Activated naive CD8-positive, alpha-beta T cell treated with anti-CD3 and anti-CD28 coated beads, Interleukin-2, amount 50 U/mL, for 24 hours (primary cell): ENCODE results near the gene POP7.
"Not testable (repeated sequence)": the region's sequence is repeated elsewhere in the genome, so short reads cannot be mapped to it uniquely, and the experiment has no call there.

ENCODE experiments used
- ATAC-seq: fragments of 150-1000 bp; cut with Tn5 transposase; one replicate; pipeline ENCODE4 v1.10.0; 2021
- DNase-seq: peaks from one replicate; pipeline ENCODE4 v3.0.0; 2021
- H3K27ac Mint-ChIP-seq: one replicate; pipeline ENCODE4 v1.8.0; 2021; ENCODE audit warnings: mild to moderate bottlenecking, mixed read lengths
- H3K27me3 Mint-ChIP-seq: one replicate; pipeline ENCODE4 v1.8.0; 2021; ENCODE audit warnings: mixed read lengths
- H3K36me3 Mint-ChIP-seq: one replicate; pipeline ENCODE4 v1.8.0; 2021; ENCODE audit warnings: low read depth, mixed read lengths
- H3K4me1 Mint-ChIP-seq: one replicate; pipeline ENCODE4 v1.8.0; 2021; ENCODE audit warnings: mixed read lengths
- H3K4me3 Mint-ChIP-seq: one replicate; pipeline ENCODE4 v1.8.0; 2021; ENCODE audit warnings: mild to moderate bottlenecking, moderate library complexity, mixed read lengths
- H3K9me3 Mint-ChIP-seq: one replicate; pipeline ENCODE4 v1.8.0; 2021; ENCODE audit warnings: mixed read lengths

POP7 gene

DNA sequence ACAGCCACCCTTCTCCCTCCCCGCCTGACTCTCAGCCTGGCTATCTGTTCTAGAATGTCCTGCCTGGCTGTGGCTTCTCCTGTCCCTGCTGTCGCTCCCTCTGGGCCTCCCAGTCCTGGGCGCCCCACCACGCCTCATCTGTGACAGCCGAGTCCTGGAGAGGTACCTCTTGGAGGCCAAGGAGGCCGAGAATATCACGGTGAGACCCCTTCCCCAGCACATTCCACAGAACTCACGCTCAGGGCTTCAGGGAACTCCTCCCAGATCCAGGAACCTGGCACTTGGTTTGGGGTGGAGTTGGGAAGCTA is 15.5 kb downstream of the POP7 start:
- Mint-ChIP-seq H3K27me3 (peaks cover 38% of the 10 kb centered on the region), H3K4me1 (peaks cover 3% of the 10 kb centered on the region), H3K4me3 (no peak overlapping the region), H3K9me3 (no peaks in the 10 kb centered on the region), H3K27ac (no peak overlapping the region), H3K36me3 (no peaks in the 10 kb centered on the region)
- no peak for DNase-seq
- ATAC-seq, result no peak

DNA sequence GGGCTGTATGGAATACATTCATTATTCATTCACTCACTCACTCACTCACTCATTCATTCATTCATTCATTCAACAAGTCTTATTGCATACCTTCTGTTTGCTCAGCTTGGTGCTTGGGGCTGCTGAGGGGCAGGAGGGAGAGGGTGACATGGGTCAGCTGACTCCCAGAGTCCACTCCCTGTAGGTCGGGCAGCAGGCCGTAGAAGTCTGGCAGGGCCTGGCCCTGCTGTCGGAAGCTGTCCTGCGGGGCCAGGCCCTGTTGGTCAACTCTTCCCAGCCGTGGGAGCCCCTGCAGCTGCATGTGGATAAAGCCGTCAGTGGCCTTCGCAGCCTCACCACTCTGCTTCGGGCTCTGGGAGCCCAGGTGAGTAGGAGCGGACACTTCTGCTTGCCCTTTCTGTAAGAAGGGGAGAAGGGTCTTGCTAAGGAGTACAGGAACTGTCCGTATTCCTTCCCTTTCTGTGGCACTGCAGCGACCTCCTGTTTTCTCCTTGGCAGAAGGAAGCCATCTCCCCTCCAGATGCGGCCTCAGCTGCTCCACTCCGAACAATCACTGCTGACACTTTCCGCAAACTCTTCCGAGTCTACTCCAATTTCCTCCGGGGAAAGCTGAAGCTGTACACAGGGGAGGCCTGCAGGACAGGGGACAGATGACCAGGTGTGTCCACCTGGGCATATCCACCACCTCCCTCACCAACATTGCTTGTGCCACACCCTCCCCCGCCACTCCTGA is 16.7 kb downstream of the POP7 start:
- Mint-ChIP-seq H3K27ac (no peak overlapping the region), H3K9me3 (no peaks in the 10 kb centered on the region), H3K4me3 (no peak overlapping the region), H3K4me1 (peaks cover 3% of the 10 kb centered on the region), H3K27me3 (peaks cover 45% of the 10 kb centered on the region), H3K36me3 (no peaks in the 10 kb centered on the region)
- ATAC-seq (no peak), DNase-seq (no peak)

DNA sequence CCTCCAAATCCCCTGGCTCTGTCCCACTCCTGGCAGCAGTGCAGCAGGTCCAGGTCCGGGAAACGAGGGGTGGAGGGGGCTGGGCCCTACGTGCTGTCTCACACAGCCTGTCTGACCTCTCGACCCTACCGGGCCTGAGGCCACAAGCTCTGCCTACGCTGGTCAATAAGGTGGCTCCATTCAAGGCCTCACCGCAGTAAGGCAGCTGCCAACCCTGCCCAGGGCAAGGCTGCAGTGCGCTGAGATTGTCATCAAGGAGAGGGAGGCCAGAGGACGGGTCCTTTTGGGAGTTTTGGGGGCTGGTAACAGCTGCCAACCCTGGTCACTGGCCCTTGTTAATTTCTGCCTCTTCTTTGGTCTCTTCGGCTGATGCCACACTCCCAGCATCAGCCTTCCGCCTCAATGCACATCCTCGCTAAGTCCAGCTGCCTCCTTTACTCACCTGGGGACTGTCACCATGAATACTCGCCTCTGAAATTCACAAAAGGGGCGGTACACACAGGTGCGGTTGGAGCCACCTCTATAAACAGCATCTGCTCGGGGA is 17.9 kb downstream of the POP7 start:
- Mint-ChIP-seq H3K27me3 (peaks cover 50% of the 10 kb centered on the region), H3K27ac (no peak overlapping the region), H3K36me3 (no peaks in the 10 kb centered on the region), H3K9me3 (no peaks in the 10 kb centered on the region), H3K4me3 (no peak overlapping the region), H3K4me1 (peaks cover 3% of the 10 kb centered on the region)
- DNase-seq (no peak), ATAC-seq (no peak)

DNA sequence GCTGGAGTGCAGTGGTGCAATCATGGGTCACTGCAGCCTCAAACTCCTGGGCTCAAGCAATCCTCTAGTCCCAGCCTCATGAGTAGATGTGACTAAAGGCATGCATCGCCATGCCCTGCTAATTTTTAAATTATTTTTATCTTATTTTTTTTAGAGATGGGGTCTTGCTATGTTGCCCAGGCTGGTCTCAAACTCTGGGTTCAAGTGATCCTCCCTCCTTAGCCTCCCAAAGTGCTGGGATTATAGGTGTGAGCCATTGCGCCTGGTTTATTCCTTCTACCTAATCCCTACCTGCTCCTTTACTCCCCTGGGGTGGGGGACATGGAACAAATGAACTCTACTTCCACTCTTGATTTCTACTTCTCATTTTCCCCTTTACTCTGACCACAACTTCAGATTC is 18.4 kb downstream of the POP7 start:
- H3K27me3 Mint-ChIP-seq, result peaks cover 47% of the 10 kb centered on the region
- not testable (repeated sequence) for H3K27ac Mint-ChIP-seq

DNA sequence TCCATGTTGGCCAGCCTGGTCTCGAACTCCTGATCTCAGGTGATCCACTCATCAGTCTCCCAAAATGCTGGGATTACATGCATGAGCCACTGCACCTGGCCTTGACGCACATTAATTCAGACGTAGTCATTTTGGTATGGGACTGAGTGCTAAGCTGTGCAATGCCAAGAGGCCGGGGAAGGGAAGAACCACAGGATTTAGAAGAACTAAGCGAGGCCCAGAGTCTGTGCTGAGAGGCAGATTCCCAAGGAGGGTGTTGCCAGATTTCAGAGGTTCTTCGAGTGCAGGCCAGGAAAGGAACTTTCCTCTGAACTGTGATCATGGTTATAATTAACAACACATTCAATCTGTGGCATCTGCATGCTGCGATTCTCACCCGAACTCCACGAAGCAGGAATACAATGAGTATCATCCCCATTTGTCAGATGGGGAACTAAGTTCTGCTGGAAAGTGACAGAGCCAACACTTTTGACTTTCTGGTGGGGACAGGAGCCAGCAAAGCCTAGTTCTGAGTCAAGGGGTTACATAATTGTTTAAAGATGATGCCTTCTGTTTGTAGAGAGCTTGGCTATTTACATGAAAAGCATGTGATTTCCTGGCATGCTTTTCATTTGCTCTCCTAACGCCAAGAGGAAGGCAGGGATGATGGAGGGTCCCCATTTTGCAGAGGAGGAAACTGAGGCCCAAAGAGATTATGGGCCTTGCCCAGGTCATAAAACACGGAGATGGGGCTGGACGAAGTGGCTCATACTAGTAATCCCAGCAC is 21.3 kb downstream of the POP7 start:
- Mint-ChIP-seq H3K27me3 (peaks cover 27% of the 10 kb centered on the region), H3K36me3 (no peaks in the 10 kb centered on the region), H3K4me3 (no peak overlapping the region), H3K4me1 (peaks cover 3% of the 10 kb centered on the region), H3K27ac (no peak overlapping the region), H3K9me3 (no peaks in the 10 kb centered on the region)
- no peak for ATAC-seq
- DNase-seq, result no peak

More for the DNA sequence above, 18.4 kb downstream of the POP7 start:
- not testable (repeated sequence) for H3K4me1 Mint-ChIP-seq, H3K4me3 Mint-ChIP-seq, H3K36me3 Mint-ChIP-seq, ATAC-seq, DNase-seq, H3K9me3 Mint-ChIP-seq

DNA sequence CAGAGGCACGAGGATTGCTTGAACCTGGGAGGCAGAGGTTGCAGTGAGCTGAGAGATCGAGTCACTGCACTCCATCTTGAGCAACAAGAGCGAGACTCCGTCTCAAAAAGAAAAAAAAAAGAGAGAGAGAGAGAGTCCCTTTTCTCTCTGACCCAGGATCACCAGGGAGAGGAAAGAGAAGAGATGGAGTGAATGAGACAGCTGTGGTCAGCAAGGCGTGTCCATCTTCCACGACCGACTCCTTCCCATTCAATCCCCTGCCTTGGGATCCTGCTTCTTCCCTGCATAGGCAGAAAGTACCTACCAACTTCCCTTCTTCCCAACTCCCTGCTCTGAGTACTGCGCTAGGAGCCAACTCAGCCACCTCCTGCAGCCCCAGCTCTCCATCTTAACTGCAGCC is 22.3 kb downstream of the POP7 start:
- Mint-ChIP-seq H3K36me3 (no peaks in the 10 kb centered on the region), H3K4me1 (peaks cover 3% of the 10 kb centered on the region), H3K27ac (no peak overlapping the region), H3K9me3 (no peaks in the 10 kb centered on the region), H3K4me3 (no peak overlapping the region), H3K27me3 (peaks cover 19% of the 10 kb centered on the region)
- no peak for DNase-seq
- ATAC-seq, result no peak

DNA sequence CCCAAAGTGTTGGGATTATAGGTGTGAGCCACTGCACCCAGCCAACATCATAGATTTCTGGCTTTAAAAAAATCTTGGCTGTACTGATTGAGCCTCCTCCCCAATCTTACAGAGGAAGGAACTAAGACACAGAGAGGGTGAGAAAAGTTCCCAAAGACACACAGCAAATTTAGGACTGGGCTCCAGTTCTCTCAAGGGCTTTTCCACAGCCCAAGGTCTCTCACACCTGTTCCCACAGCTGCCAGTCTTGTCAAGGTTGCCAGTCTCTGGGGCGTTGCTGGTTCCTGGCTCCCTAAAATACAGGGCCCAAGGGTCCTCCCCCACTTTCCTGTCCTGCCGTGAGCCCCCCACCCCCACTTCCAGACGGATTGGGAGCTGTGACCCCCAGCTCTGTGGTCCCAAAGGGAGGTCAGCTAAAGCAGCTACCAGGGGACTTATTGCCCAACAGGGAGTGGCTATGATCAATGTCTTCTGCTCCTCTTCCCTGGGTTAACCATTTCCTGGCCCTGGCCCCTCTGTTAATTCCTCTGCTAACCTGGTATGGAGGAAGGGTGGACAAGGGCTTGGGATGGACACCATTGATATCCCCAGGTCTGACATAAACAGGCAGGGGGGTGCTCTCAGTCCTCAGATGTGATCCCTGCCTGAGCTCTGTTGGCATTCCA is 24.3 kb downstream of the POP7 start:
- Mint-ChIP-seq H3K36me3 (no peaks in the 10 kb centered on the region), H3K27ac (no peak overlapping the region), H3K4me1 (no peaks in the 10 kb centered on the region), H3K27me3 (peaks cover 21% of the 10 kb centered on the region), H3K4me3 (no peak overlapping the region), H3K9me3 (no peaks in the 10 kb centered on the region)
- DNase-seq, result no peak
- ATAC-seq, result no peak

DNA sequence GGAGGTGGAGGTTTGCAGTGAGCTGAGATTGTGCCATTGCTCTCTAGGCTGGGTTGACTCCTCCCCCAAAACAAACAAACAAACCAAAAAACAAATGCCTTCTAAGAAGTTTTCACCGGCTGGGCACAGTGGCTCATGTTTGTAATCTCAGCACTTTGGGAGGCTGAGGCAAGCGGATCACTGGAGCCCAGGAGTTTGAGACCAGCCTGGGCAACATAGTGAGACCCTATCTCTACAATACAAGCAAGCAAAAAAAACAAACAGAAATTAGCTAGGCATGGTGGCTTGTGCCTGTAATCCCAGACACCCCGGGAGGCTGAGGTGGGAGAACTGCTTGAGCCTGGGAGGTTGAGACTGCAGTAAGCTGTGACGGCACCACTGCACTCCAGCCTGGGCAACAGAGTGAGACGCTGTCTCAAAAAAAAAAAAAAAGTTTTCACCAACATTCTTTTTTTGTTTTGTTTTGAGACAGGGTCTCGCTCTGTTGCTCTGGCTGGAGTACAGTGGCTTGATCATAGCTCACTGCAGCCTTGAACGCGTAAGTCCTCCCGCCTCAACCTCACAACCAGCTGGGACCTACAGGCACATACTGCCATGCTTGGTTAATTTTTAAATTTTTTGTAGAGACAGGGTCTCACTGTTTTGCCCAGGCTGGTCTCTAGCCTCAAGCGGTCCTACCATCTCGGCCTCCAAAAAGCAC is 26.2 kb downstream of the POP7 start:
- Mint-ChIP-seq H3K4me1 (no peaks in the 10 kb centered on the region), H3K36me3 (no peaks in the 10 kb centered on the region), H3K9me3 (no peaks in the 10 kb centered on the region), H3K27me3 (peaks cover 18% of the 10 kb centered on the region), H3K4me3 (no peak overlapping the region), H3K27ac (no peak overlapping the region)
- ATAC-seq (no peak), DNase-seq (no peak)

DNA sequence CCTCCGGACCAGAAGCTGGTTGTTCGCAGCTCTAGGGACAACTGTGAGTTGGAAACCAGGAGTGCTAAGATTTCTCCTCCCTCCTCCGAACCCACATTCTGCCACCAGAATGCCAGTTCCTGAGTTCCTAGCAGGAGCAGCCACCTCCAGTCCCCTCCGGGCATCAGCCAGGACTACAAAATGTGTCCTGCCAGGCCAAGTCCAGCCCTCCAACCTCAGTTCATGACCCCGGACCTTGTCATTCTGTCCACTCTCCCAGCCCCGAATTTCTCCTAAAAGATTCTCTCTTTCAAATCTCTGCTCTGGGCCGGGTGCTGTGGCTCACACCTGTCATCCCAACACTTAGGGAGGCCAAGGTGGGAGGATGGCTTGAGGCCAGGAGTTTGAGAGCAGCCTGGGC is 29.8 kb downstream of the POP7 start:
- DNase-seq (no peak), ATAC-seq (no peak)
- Mint-ChIP-seq H3K9me3 (no peaks in the 10 kb centered on the region), H3K36me3 (no peaks in the 10 kb centered on the region), H3K27ac (no peak overlapping the region), H3K27me3 (peaks cover 4% of the 10 kb centered on the region), H3K4me1 (no peaks in the 10 kb centered on the region), H3K4me3 (no peak overlapping the region)

DNA sequence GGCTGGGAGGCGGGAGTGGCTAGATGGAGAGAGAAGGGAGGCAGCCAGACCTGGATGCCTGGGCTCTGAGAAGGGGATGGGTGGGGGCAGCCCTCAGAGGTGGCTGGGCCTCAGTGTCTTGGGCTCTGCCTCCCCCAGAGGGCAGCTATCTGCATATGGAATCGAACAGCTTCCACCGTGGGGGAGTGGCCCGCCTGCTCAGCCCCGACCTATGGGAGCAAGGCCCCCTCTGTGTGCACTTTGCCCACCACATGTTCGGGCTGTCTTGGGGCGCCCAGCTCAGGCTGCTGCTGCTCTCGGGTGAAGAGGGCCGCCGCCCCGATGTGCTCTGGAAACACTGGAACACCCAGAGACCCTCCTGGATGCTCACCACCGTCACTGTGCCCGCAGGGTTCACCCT is 30.8 kb downstream of the POP7 start:
- Mint-ChIP-seq H3K27ac (no peak overlapping the region), H3K4me1 (no peaks in the 10 kb centered on the region), H3K9me3 (no peaks in the 10 kb centered on the region), H3K27me3 (peaks cover 4% of the 10 kb centered on the region), H3K36me3 (no peaks in the 10 kb centered on the region), H3K4me3 (no peak overlapping the region)
- no peak for ATAC-seq
- no peak for DNase-seq

DNA sequence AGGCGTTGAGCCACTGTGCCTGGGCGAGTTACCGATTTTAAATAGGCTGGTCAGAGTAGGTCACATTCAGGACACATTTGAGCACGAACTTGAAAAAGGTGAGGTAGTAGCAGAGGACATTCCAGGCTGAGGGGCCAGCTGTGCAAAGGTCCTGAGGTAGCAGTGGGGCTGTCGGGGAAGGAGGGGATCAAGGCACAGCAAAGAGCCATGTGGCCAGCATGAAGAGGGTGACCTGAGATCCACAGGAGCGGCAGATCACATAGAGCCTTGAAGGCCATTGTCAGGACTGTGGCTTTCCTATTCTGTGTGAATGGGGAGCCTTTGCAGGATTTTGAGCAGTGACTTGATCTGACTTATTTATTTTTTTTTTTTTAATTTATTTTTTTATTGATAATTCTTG is 34.0 kb downstream of the POP7 start:
- no peak overlapping the region for H3K27ac Mint-ChIP-seq
- H3K4me3 Mint-ChIP-seq, result no peak overlapping the region
- H3K4me1 Mint-ChIP-seq, result no peaks in the 10 kb centered on the region
- no peak for DNase-seq
- H3K27me3 Mint-ChIP-seq, result peaks cover 6% of the 10 kb centered on the region
- ATAC-seq, result no peak
- H3K36me3 Mint-ChIP-seq, result no peaks in the 10 kb centered on the region
- peaks cover 4% of the 10 kb centered on the region for H3K9me3 Mint-ChIP-seq

DNA sequence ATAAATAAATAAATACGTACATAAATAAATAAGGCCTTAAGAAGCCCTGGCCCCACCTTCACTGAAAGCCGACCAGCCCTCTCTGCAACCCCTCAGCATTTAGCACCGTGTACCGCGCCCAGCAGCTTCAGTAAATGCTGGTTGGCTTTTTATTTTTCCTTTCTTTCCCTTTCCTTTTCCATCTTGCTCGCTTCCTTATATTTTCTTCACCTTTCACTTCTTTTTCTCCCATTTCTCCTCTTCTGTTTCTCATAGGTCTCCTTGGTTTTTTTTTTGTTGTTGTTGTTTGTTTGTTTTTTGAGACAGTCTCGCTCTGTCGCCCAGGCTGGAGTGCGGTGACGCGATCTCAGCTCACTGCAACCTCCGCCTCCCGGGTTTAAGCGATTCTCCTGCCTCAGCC is 38.7 kb downstream of the POP7 start:
- H3K27me3 Mint-ChIP-seq, result peaks cover 27% of the 10 kb centered on the region
- DNase-seq, result no peak
- ATAC-seq, result no peak
- peaks cover 4% of the 10 kb centered on the region for H3K9me3 Mint-ChIP-seq
- no peak overlapping the region for H3K4me3 Mint-ChIP-seq
- H3K36me3 Mint-ChIP-seq, result no peaks in the 10 kb centered on the region
- H3K27ac Mint-ChIP-seq, result no peak overlapping the region
- peaks cover 2% of the 10 kb centered on the region for H3K4me1 Mint-ChIP-seq

DNA sequence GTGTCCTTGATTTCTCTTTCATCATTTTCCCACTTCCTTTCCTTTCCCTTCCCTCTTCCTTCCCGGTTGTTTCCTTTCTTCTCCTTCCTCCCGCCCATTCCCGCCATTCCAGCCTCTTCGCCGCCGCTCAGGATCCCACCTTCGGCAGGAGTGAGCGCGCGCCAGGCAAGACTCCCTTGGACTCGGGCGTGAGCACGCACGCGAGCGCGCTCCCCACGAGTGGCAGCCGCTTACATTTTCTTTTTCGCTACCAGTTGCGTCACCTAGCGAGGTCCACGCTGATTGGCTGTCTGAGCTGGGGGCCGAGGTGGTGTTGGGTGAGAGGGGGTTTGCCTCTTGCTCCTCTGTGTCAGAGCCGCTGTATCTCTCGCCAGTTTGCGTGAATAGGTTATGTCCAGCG is 39.3 kb downstream of the POP7 start:
- H3K9me3 Mint-ChIP-seq, result peaks cover 4% of the 10 kb centered on the region
- DNase-seq (peak; percentile 26), ATAC-seq (peak; percentile 40)
- H3K4me1 Mint-ChIP-seq, result peaks cover 2% of the 10 kb centered on the region
- peak overlapping the region; percentile 54 for H3K27ac Mint-ChIP-seq
- H3K4me3 Mint-ChIP-seq, result peak overlapping the region; percentile 71
- H3K36me3 Mint-ChIP-seq, result no peaks in the 10 kb centered on the region
- H3K27me3 Mint-ChIP-seq, result peaks cover 27% of the 10 kb centered on the region

DNA sequence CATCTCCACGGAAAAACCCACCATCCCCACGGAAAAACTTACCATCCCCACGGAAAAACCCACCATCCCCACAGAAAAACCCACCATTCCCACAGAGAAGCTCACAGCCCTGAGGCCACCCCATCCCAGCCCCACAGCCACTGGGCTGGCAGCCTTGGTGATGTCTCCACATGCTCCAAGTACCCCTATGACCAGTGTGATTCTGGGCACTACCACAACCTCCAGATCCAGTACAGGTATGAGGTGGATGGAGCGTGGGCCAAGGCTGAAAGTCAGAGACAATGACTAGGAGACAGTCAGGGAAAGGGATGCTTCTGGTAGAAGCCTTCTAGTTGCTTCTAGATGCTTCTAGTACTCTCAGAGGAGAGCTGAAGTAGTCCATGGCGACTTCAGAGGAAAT is 47.1 kb downstream of the POP7 start:
- no peaks in the 10 kb centered on the region for H3K36me3 Mint-ChIP-seq
- H3K27me3 Mint-ChIP-seq, result peaks cover 23% of the 10 kb centered on the region
- DNase-seq, result no peak
- no peaks in the 10 kb centered on the region for H3K9me3 Mint-ChIP-seq
- no peak overlapping the region for H3K4me3 Mint-ChIP-seq
- H3K27ac Mint-ChIP-seq, result no peak overlapping the region
- ATAC-seq, result no peak
- H3K4me1 Mint-ChIP-seq, result no peaks in the 10 kb centered on the region
